ENCODE measurements around the gene CAPSL.

CAPSL gene

GRCh38 chr5:35884191-35884769, 54.1 kb downstream of the CAPSL start:
- no peak for TF ChIP-seq CTCF (conservative IDR thresholded peaks at IDR 0.05; ENCODE audit: low read depth, low read length)
- Histone ChIP-seq H2AFZ (ENCODE audit: low read depth) (no peak overlapping the region), H3K4me1 (ENCODE audit: low read depth, poor library complexity, severe bottlenecking) (peaks cover 57% of the 10 kb centered on the region), H3K4me3 (IDR thresholded peaks at IDR 0.05; ENCODE audit: insufficient read depth, low read depth, low read length) (no peak overlapping the region), H3K4me2 (peak overlapping the region; percentile 56), H4K20me1 (ENCODE audit: insufficient read depth) (no peaks in the 10 kb centered on the region), H3K27ac (peak overlapping the region; percentile 61), H3K27me3 (ENCODE audit: insufficient read depth, low read depth) (no peaks in the 10 kb centered on the region), H3K36me3 (ENCODE audit: insufficient read depth) (no peaks in the 10 kb centered on the region), H3K9ac (no peak overlapping the region; the same call in 1 of the 2 replicates), H3K79me2 (ENCODE audit: insufficient read depth, low read depth) (no peaks in the 10 kb centered on the region)

- TF ChIP-seq CTCF (conservative IDR thresholded peaks at IDR 0.05; ENCODE audit: low read depth, low read length): no peak
- Histone ChIP-seq H3K79me2 (ENCODE audit: insufficient read depth, low read depth) (no peaks in the 10 kb centered on the region), H3K27me3 (ENCODE audit: insufficient read depth, low read depth) (no peaks in the 10 kb centered on the region), H3K4me1 (ENCODE audit: low read depth, poor library complexity, severe bottlenecking) (peaks cover 82% of the 10 kb centered on the region), H3K9ac (no peak overlapping the region), H4K20me1 (ENCODE audit: insufficient read depth) (no peaks in the 10 kb centered on the region), H3K4me3 (IDR thresholded peaks at IDR 0.05; ENCODE audit: insufficient read depth, low read depth, low read length) (no peak overlapping the region), H3K27ac (no peak overlapping the region), H3K4me2 (no peak overlapping the region), H3K36me3 (ENCODE audit: insufficient read depth) (no peaks in the 10 kb centered on the region), H2AFZ (ENCODE audit: low read depth) (no peak overlapping the region)
Measured at GRCh38 chr5:35881758-35882157, 56.7 kb downstream of the CAPSL start.

- no peak for TF ChIP-seq CTCF (conservative IDR thresholded peaks at IDR 0.05; ENCODE audit: low read depth, low read length)
- Histone ChIP-seq H3K27ac (no peak overlapping the region), H3K4me3 (IDR thresholded peaks at IDR 0.05; ENCODE audit: insufficient read depth, low read depth, low read length) (no peak overlapping the region), H3K4me1 (ENCODE audit: low read depth, poor library complexity, severe bottlenecking) (peaks cover 73% of the 10 kb centered on the region), H4K20me1 (ENCODE audit: insufficient read depth) (no peaks in the 10 kb centered on the region), H3K4me2 (no peak overlapping the region), H3K9ac (no peak overlapping the region), H2AFZ (ENCODE audit: low read depth) (no peak overlapping the region; the same call in 1 of the 2 replicates), H3K79me2 (ENCODE audit: insufficient read depth, low read depth) (no peaks in the 10 kb centered on the region), H3K36me3 (ENCODE audit: insufficient read depth) (no peaks in the 10 kb centered on the region), H3K27me3 (ENCODE audit: insufficient read depth, low read depth) (no peaks in the 10 kb centered on the region)
Measured at GRCh38 chr5:35880156-35880555, 58.3 kb downstream of the CAPSL start.

GRCh38 chr5:35879649-35880048, 58.8 kb downstream of the CAPSL start:
- H3K36me3 ChIP-seq (ENCODE audit: insufficient read depth): no peaks in the 10 kb centered on the region
- H3K4me1 ChIP-seq (ENCODE audit: low read depth, poor library complexity, severe bottlenecking): peaks cover 68% of the 10 kb centered on the region
- no peak overlapping the region for H3K27ac ChIP-seq

More at GRCh38 chr5:35879649-35880048, 58.8 kb downstream of the CAPSL start:
- Histone ChIP-seq H3K4me2 (no peak overlapping the region), H3K9ac (no peak overlapping the region), H2AFZ (ENCODE audit: low read depth) (no peak overlapping the region), H3K4me3 (IDR thresholded peaks at IDR 0.05; ENCODE audit: insufficient read depth, low read depth, low read length) (no peak overlapping the region), H4K20me1 (ENCODE audit: insufficient read depth) (no peaks in the 10 kb centered on the region), H3K27me3 (ENCODE audit: insufficient read depth, low read depth) (no peaks in the 10 kb centered on the region), H3K79me2 (ENCODE audit: insufficient read depth, low read depth) (no peaks in the 10 kb centered on the region)
- TF ChIP-seq CTCF (conservative IDR thresholded peaks at IDR 0.05; ENCODE audit: low read depth, low read length): no peak

Data from KMS-11 (cell line).